ENCODE measurements around the gene PRPF39. TPM values are rescaled to one million over a fixed set of nuclear protein-coding genes. Genes with fewer than 3 reads are reported as not detected.

Gene PRPF39
- total RNA-seq, 4 donors from 2014 or later = 25.1 to 37.7 (median 36.3) TPM

GRCh38 chr14:45065956-45066355, 18.0 kb upstream of the PRPF39 start:
- TF ChIP-seq, protein P1, sequence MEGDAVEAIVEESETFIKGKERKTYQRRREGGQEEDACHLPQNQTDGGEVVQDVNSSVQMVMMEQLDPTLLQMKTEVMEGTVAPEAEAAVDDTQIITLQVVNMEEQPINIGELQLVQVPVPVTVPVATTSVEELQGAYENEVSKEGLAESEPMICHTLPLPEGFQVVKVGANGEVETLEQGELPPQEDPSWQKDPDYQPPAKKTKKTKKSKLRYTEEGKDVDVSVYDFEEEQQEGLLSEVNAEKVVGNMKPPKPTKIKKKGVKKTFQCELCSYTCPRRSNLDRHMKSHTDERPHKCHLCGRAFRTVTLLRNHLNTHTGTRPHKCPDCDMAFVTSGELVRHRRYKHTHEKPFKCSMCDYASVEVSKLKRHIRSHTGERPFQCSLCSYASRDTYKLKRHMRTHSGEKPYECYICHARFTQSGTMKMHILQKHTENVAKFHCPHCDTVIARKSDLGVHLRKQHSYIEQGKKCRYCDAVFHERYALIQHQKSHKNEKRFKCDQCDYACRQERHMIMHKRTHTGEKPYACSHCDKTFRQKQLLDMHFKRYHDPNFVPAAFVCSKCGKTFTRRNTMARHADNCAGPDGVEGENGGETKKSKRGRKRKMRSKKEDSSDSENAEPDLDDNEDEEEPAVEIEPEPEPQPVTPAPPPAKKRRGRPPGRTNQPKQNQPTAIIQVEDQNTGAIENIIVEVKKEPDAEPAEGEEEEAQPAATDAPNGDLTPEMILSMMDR (IDR thresholded peaks at IDR 0.05; ENCODE audit: low read depth) = no peak

- TF ChIP-seq, protein P1 (IDR thresholded peaks at IDR 0.05; ENCODE audit: low read depth) = no peak
Observed at GRCh38 chr14:45066667-45067066, 17.2 kb upstream of the PRPF39 start.

DNA sequence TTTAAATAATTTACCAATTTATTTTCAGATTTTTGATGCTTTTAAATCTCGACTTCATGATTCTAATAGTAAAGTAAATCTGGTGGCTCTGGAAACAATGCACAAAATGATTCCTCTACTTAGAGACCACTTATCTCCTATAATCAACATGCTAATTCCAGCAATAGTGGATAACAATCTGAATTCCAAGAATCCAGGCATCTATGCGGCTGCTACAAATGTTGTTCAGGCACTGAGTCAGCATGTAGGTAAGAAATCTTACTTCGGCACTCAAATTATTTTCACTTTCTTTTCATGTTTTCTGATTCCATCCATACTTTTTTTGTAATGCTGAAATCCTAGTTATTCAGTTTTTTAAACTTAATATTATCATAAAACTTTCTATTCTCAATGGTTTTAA, 15.5 kb upstream of the PRPF39 start:
- TF ChIP-seq, protein P1 (IDR thresholded peaks at IDR 0.05; ENCODE audit: low read depth) = no peak

GRCh38 chr14:45070215-45070614, 13.7 kb upstream of the PRPF39 start:
- TF ChIP-seq, protein P1 (IDR thresholded peaks at IDR 0.05; ENCODE audit: low read depth) = no peak

- TF ChIP-seq, protein P1 (IDR thresholded peaks at IDR 0.05; ENCODE audit: low read depth) = no peak
Observed at GRCh38 chr14:45072126-45072525, 11.8 kb upstream of the PRPF39 start.

GRCh38 chr14:45073231-45073879, 10.6 kb upstream of the PRPF39 start:
- TF ChIP-seq, protein P1 (IDR thresholded peaks at IDR 0.05; ENCODE audit: low read depth) = no peak

DNA sequence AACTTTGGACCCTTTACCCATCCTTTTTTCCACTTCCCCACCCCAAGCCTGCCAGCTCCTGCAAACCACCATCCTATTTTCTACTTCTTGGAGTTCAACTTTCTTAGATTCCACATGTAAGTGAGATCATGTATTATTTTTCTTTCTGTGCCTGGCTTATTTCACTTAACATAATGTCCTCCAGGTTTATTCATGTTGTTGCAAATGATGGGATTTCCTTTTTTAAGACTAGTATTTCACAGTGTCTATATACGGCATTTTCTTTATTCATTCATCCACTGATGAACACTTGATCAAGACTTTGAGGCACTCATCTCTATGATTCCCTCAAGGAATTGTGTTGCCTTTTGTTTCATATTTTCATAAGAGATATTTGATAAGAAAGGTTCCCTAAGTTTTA, 5.6 kb upstream of the PRPF39 start:
- TF ChIP-seq, protein P1 (IDR thresholded peaks at IDR 0.05; ENCODE audit: low read depth) = no peak

Measured in subcutaneous adipose tissue (tissue), 4 donors.